GM23248 (cell line): Measurements from ENCODE around the gene GLIS2. TPM values are rescaled to one million over a fixed set of nuclear protein-coding genes. Genes with fewer than 3 reads are reported as not detected.

ENCODE experiments used
- DNase-seq: peaks from one replicate; pipeline ENCODE4 v3.0.0-alpha.2; 2015
- H2AFZ ChIP-seq: fragments of 200-600 bp; sonication (generic); 2 replicates; pipeline ENCODE4 v1.6.1; 2016; ENCODE audit warnings: antibody characterized with exemption
- H3F3A ChIP-seq: fragments of 200-600 bp; sonication (generic); 2 replicates; pipeline ENCODE4 v1.6.1; 2016; ENCODE audit warnings: mild to moderate bottlenecking, antibody characterized with exemption, mixed run types; ENCODE audit not compliant: insufficient read depth
- H3K27ac ChIP-seq: fragments of 200-600 bp; sonication (generic); 2 replicates; pipeline ENCODE4 v1.5.1; 2016; ENCODE audit warnings: mild to moderate bottlenecking
- H3K27me3 ChIP-seq: fragments of 200-600 bp; sonication (generic); replicated peaks from 2 replicates; pipeline ENCODE4 v1.6.1; 2016; ENCODE audit warnings: mild to moderate bottlenecking; ENCODE audit not compliant: insufficient read depth
- H3K36me3 ChIP-seq: fragments of 200-600 bp; sonication (generic); 2 replicates; pipeline ENCODE4 v1.6.1; 2016; ENCODE audit warnings: low read depth, mild to moderate bottlenecking
- H3K4me1 ChIP-seq: fragments of 200-600 bp; sonication (generic); 2 replicates; pipeline ENCODE4 v1.6.1; 2016; ENCODE audit warnings: mild to moderate bottlenecking; ENCODE audit not compliant: insufficient read depth
- H3K4me2 ChIP-seq: fragments of 200-600 bp; sonication (generic); one replicate; pipeline ENCODE4 v1.6.1; 2016; ENCODE audit warnings: mild to moderate bottlenecking; ENCODE audit not compliant: unreplicated experiment
- H3K4me3 ChIP-seq: fragments of 200-600 bp; sonication (generic); 2 replicates; pipeline ENCODE4 v1.5.1; 2016; ENCODE audit warnings: mild to moderate bottlenecking
- H3K79me2 ChIP-seq: fragments of 200-600 bp; sonication (generic); 2 replicates; pipeline ENCODE4 v1.6.1; 2016; ENCODE audit warnings: mild to moderate bottlenecking; ENCODE audit not compliant: insufficient read depth
- H3K9ac ChIP-seq: fragments of 200-600 bp; sonication (generic); 2 replicates; pipeline ENCODE4 v1.6.1; 2016; ENCODE audit warnings: mild to moderate bottlenecking
- H3K9me2 ChIP-seq: fragments of 200-600 bp; sonication (generic); 2 replicates; pipeline ENCODE4 v1.6.1; 2016; ENCODE audit warnings: mixed run types, mild to moderate bottlenecking, moderate library complexity; ENCODE audit not compliant: insufficient read depth
- H3K9me3 ChIP-seq: fragments of 200-600 bp; sonication (generic); one replicate; pipeline ENCODE4 v1.6.1; 2017; ENCODE audit warnings: low read depth
- H4K20me1 ChIP-seq: fragments of 200-600 bp; sonication (generic); 2 replicates; pipeline ENCODE4 v1.6.0; 2016; ENCODE audit not compliant: insufficient read depth
- EZH2 ChIP-seq: fragments of 200-600 bp; sonication (generic); IDR thresholded peaks from 2 replicates; pipeline ENCODE4 v1.6.1; 2018; ENCODE audit warnings: antibody characterized with exemption, mild to moderate bottlenecking; ENCODE audit not compliant: insufficient read depth, poor library complexity, severe bottlenecking
- EZH2phosphoT487 ChIP-seq: fragments of 200-600 bp; sonication (generic); IDR thresholded peaks from 2 replicates; pipeline ENCODE4 v1.6.1; 2018; ENCODE audit warnings: antibody characterized with exemption, moderate library complexity, mild to moderate bottlenecking, low read depth; ENCODE audit not compliant: insufficient read depth
- WGBS, 2 experiments: methylation state at CpG; one replicate each; pipeline ENCODE4 v1.1.6; 2015 to 2017; ENCODE audit warnings: low lambda C conversion rate in 2 of 2, low coverage in 1 of 2; ENCODE audit errors: missing lambda C conversion rate in 2 of 2; 5-methylcytosine and 5-hydroxymethylcytosine counted together
- in situ Hi-C: fragments of 300-500 bp; cut with MboI; formaldehyde crosslinking; loops from 2 replicates; pipeline ENCODE4 v1.15.0; 2020
- polyA plus RNA-seq: library from polyadenylated mRNA; unstranded; fragments of >200 nt; fragmentation: Nextera tagmentation; extraction: Ambion mirVana; gene quantifications from 2 replicates; pipeline ENCODE4 v1.2.1, GENCODE V29; 2016
- total RNA-seq: library from RNA; depleted of rRNA; stranded (reverse); fragments of >200 nt; shearing (Covaris generic); gene quantifications from 2 replicates; pipeline ENCODE4 v1.2.3, GENCODE V29; 2014

Gene GLIS2
- total and polyA plus RNA-seq, 2 experiments from 2014 or later = 2.9 to 6.8 TPM

DNA sequence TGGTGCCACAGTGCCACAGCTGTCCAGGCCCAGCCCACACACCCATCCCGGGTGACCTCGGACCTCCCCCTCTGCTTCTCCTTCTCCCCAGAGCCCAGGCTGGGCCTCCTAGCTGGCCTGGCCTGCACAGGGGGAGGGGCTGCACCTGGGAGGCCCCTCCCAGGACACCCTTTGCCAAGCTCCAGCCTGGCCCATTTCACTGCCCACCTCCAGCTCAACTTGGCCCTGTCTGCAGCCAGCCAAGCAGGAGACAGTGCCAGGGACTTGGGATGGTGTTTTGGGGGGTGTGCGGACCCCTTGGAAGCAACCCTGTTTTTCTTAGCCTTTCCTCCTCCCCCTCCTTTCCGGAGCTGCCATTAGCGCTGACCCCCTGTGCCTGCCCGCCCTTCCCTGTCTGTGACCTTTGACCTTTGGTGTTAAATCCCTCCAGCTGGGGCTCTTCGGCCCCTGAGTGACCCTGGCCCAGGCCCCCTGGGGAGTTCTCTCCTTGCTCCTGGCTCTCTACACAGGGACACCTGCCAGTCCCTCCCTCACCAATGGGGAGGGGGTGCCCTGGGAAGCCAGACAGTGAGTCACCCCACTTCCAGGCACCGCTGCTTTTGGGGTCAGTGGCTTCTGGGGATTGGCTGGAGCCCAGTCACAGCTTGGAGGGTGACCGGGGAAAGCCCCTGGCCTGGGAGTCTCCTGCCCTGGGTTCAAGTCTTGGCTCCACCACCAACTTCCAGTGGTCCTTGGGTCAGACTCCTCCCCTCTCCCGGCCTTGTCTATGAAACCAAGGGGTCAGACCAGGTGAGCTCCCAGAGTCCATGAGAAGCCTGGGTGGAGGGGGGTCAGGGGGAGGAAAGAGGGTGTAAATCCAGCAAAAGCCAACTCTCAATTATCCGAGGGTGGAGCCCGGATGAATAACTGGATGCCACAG is 1.9 kb downstream of the GLIS2 start:
- peak; percentile 39 for DNase-seq
- Histone ChIP-seq H3F3A (peaks cover 5% of the 10 kb centered on the region; the same call in 1 of the 2 replicates), H3K4me2 (peak overlapping the region; percentile 86), H3K4me3 (peak overlapping the region; percentile 88), H2AFZ (no peak overlapping the region), H3K79me2 (peaks cover 65% of the 10 kb centered on the region), H3K9me2 (no peaks in the 10 kb centered on the region), H3K27ac (peak overlapping the region; percentile 40; the same call in 1 of the 2 replicates), H3K4me1 (peaks cover 17% of the 10 kb centered on the region), H3K9ac (peak overlapping the region; percentile 78), H3K9me3 (no peaks in the 10 kb centered on the region), H3K27me3 (no peaks in the 10 kb centered on the region), H4K20me1 (no peaks in the 10 kb centered on the region), H3K36me3 (no peaks in the 10 kb centered on the region)
- 30 to 39% methylated on average over 10 to 12 of the region's 12 CpGs for WGBS, 2 experiments
- TF ChIP-seq EZH2 = no peak
- TF ChIP-seq EZH2phosphoT487 = no peak
- in situ Hi-C loops = no loop called here

DNA sequence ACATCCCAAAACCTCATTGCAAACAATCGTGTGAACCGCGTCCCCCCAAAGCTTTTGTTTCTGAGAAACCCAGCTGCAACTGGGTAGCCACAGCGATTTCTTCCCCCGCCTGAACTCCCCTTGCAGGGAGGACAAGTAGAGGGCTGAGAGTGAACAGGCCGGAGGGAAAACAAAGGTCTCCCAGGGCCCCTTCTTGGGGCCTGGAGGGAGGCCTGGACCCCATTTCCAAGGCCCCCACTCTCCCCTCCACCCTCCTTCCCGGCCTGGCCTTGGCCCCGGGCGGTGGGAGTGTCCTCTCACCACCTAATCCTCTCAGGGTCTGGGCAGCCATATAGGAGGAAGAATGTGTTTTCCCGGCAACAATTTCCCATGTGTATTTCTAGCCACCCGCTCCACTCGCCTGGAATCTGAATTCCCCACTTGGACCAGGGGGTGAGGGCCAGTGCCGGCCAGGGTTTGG is 2.6 kb downstream of the GLIS2 start:
- no peak for DNase-seq
- Histone ChIP-seq H2AFZ (no peak overlapping the region), H3F3A (peaks cover 5% of the 10 kb centered on the region; the same call in 1 of the 2 replicates), H3K79me2 (peaks cover 71% of the 10 kb centered on the region), H3K9me3 (no peaks in the 10 kb centered on the region), H3K4me3 (0 out of 2 replicates have a peak overlapping the region, but pooled peaks have one; percentile 88), H3K27me3 (no peaks in the 10 kb centered on the region), H3K9ac (peak overlapping the region; percentile 19; the same call in 1 of the 2 replicates), H3K4me1 (peaks cover 17% of the 10 kb centered on the region), H3K4me2 (peak overlapping the region; percentile 86), H3K36me3 (no peaks in the 10 kb centered on the region), H3K9me2 (no peaks in the 10 kb centered on the region), H4K20me1 (no peaks in the 10 kb centered on the region), H3K27ac (peak overlapping the region; percentile 40; the same call in 1 of the 2 replicates)
- in situ Hi-C loops = no loop called here
- no peak for TF ChIP-seq EZH2phosphoT487
- no peak for TF ChIP-seq EZH2
- WGBS, 2 experiments = 59 to 65% methylated on average over 12 to 13 of the region's 13 CpGs

DNA sequence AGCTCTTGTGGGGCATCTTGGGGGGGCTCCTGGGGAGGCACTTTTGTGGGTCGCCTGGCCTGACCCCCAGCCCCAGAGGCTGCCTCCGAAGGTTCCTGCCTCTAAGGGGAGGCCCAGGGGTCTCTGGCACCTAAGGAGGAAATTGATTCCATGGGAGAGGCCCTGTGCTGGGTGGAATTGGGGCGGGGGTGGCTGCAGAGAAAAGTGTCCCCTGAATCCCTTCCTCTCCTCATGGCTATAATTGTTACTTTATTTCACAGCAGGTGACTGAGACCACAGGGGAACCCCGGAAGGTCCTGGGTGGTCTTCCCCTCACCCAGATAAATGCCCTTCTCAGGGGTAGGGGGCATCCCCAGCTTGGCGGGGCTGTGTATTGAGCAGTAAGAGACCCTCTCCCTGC is 3.1 kb downstream of the GLIS2 start:
- Histone ChIP-seq H2AFZ (no peak overlapping the region), H3K4me3 (no peak overlapping the region), H3K36me3 (no peaks in the 10 kb centered on the region), H3F3A (peaks cover 5% of the 10 kb centered on the region; the same call in 1 of the 2 replicates), H3K79me2 (peaks cover 76% of the 10 kb centered on the region), H3K27me3 (no peaks in the 10 kb centered on the region), H3K4me1 (peaks cover 17% of the 10 kb centered on the region), H4K20me1 (no peaks in the 10 kb centered on the region), H3K9me3 (no peaks in the 10 kb centered on the region), H3K27ac (no peak overlapping the region), H3K9me2 (no peaks in the 10 kb centered on the region), H3K4me2 (no peak overlapping the region), H3K9ac (no peak overlapping the region)
- no peak for DNase-seq
- in situ Hi-C loops = no loop called here
- TF ChIP-seq EZH2 (no peak), EZH2phosphoT487 (no peak)
- WGBS, 2 experiments = 80 to 87% methylated on average over 5 of the region's 5 CpGs

DNA sequence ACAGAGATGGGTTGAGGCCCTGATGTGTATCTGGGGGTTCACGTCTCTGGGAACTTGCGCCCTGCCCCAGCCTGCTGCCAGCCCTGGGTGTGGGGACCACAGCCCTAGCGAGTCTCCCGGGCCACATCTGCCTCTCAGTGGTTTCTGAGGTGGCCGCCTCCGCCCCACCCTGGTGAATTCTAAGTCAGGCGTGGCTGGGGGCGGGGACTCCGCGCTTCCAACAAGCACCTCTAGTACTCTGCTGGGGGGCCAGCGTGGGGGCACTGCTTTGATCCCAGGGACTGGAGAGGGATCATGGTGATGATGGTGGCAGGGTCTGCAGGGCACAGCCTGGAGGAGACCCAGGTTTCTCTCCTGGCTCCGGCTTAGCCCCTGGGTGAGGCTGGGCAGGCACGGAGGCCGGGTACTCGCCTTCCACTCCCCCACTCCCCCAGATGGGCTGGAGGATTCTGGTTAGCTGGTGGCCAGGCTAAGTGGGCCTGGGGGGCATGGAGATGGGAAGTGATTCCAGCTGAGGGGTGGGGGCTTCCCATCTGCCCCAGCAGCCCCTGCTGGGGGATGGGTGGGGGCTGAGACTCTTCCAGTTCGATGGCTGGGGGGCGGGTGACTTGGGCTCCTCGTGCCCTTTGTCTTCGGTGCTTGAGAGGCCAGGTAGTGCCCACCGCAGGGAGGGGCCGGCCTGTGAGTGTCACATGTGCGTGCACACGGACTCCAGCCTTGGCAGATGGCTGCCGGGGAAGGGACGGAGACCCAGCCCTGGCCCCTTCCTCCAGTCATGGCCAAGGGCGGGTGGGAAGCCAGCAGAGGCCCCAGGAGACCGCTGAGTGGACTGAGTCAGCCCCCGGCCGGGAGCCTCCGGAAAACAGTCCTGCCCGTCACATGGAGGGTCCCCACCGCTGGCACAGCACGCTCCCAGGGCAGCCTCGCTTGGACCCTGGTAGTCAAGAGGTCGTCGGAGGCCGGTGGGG is 3.9 kb downstream of the GLIS2 start:
- Histone ChIP-seq H2AFZ (no peak overlapping the region), H3K9me2 (no peaks in the 10 kb centered on the region), H3F3A (no peaks in the 10 kb centered on the region; the same call in 1 of the 2 replicates), H3K36me3 (no peaks in the 10 kb centered on the region), H3K9me3 (no peaks in the 10 kb centered on the region), H3K4me1 (peaks cover 17% of the 10 kb centered on the region), H3K4me2 (no peak overlapping the region), H3K79me2 (peaks cover 84% of the 10 kb centered on the region), H3K27me3 (no peaks in the 10 kb centered on the region), H3K27ac (no peak overlapping the region), H3K9ac (no peak overlapping the region), H3K4me3 (no peak overlapping the region), H4K20me1 (no peaks in the 10 kb centered on the region)
- peak; percentile 56 for DNase-seq
- TF ChIP-seq EZH2phosphoT487 = no peak
- TF ChIP-seq EZH2 = no peak
- 58 to 61% methylated on average over 25 to 37 of the region's 37 CpGs for WGBS, 2 experiments
- in situ Hi-C loops = loop anchor here (10.0 kb wide), 1 partner anchor 115 kb away; no protein-coding TSS in a partner anchor
